ENCODE measurements around the gene IL1R2.

Gene IL1R2

DNA sequence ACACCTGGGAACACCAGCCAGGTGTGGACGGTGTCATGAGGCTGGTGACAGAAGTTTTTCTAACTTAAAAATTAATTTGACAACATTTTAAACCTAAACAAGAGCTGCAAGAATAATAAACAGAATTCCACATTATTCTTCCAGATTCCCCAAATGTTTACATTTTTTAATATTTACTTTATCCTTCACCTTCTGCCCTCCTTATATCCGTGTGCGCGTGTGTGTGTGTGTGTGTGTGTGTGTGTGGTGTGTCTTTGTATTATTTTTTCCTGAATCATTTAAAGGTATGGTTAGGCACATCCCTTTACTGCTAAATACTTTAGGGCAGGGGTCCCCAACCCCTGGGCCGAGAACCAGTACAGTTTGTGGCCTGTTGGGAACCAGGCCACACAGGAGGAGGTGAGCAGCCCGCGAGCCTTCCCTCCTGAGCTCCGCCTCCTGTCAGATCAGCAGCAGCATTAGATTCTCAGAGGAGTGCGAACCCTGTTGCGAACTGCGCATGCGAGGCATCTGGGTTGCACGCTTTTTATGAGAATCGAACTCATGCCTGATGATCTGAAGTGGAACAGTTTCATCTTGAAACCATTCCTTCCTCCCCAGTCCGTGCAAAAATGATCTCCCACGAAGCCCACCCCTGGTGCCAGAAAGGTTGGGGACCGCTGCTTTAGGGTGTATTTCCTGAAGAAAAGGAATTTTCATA, 16.4 kb upstream of the IL1R2 start:
- no peak for DNase-seq

GRCh38 chr2:101976891-101977290, 14.9 kb upstream of the IL1R2 start:
- DNase-seq, result no peak

DNA sequence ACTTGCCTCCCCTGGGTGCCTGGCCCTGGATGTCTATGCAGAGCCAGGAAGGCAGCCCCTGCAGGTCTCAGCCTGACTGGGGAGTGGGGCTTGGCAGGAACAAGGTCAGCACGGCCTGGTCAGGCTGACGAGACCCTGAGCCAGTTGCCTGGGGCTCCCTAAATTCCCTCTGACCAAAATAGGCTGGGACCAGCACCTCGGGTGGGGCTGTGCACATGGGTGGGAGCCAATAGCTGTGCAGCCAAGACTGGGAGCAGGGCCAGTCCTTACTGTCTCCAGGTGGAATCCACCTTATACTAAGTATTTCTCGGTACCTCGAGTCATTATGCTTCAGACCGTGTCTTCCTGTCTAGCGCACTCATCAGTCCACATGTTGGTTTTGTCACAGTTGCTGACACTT, 11.4 kb upstream of the IL1R2 start:
- no peak for DNase-seq

GRCh38 chr2:101981066-101981465, 10.7 kb upstream of the IL1R2 start:
- DNase-seq, result no peak

GRCh38 chr2:101981504-101981903, 10.3 kb upstream of the IL1R2 start:
- DNase-seq, result no peak

GRCh38 chr2:101982495-101983029, 9.2 kb upstream of the IL1R2 start:
- DNase-seq, result no peak

- no peak for DNase-seq
Measured at GRCh38 chr2:101983486-101983885, 8.3 kb upstream of the IL1R2 start.

DNA sequence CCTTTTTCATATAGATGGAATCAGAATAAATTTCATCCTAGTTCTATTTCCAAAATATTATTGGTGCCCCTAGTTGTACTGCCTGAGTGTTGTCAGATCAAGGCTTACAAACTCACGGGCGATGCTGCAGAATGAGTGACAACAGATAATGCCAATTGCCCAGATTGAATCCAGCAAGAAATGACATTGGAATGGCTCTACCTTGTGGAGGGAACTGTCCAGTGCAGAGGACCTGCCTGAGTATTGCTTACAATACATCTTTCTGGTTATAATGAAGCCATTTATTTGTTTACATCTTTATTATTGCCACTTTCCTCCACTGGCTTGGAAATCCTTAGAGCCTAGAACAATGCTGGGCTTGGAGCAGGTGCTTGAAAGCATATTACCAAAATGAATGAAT, 7.8 kb upstream of the IL1R2 start:
- DNase-seq, result no peak

DNA sequence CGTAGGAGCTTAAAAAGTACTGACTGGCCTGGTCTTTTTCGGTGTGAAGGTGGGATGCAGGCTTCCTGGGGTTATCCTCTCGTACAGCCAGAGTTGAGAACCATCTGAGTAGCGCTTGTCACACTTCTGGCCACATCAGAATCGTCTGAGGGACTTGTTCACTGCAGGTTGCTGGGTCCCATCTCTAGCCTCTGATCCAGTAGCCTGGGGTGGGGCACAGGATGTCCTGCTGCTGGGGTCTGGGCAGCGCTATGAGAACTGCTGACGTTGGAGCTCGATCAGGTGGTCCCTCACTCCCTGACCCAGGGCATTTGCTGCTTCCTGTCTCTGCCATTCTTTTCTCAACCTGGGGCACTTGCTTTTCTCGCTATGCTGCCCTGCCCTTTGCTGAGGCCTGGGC, 7.1 kb upstream of the IL1R2 start:
- no peak for DNase-seq

- DNase-seq, result no peak
Measured at GRCh38 chr2:101985101-101985792, 6.5 kb upstream of the IL1R2 start.

DNA sequence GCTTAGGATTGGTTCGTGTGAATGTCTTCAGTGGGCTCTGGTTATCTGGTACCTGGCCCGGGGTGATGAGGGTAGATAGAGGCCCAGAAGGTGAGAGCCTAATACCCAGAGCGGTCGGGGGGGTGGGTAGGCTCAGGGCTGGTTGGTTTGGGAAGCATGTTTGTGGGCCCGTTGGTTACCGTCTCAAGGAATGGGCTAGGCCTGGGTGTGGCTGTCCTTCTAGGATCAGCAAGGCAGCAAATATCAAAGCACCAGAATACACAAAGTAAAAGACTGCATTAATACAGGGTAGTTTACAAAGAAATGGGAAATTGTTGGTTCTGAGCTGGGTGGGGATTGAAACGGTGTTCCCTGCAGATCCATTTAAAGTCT, 6.0 kb upstream of the IL1R2 start:
- DNase-seq, result no peak

DNA sequence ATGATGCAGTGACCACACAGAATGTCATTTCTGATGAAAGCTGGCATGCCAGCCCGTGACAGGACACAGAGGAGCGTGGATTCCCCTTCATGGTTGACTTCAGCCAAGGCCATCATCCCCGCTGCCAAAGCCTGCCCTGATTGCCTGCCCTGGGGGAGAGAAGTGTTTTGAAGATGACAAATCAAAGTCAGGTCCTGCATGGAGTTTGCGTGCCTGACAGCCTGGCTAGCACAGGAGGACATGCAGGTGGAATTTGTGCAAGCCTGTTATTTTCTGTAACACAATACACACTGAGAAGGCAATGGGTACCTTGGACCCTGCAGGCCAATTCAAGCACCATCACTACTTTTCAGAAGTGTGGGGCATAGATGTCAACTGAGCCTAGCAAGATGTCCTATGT, 5.4 kb upstream of the IL1R2 start:
- no peak for DNase-seq

DNA sequence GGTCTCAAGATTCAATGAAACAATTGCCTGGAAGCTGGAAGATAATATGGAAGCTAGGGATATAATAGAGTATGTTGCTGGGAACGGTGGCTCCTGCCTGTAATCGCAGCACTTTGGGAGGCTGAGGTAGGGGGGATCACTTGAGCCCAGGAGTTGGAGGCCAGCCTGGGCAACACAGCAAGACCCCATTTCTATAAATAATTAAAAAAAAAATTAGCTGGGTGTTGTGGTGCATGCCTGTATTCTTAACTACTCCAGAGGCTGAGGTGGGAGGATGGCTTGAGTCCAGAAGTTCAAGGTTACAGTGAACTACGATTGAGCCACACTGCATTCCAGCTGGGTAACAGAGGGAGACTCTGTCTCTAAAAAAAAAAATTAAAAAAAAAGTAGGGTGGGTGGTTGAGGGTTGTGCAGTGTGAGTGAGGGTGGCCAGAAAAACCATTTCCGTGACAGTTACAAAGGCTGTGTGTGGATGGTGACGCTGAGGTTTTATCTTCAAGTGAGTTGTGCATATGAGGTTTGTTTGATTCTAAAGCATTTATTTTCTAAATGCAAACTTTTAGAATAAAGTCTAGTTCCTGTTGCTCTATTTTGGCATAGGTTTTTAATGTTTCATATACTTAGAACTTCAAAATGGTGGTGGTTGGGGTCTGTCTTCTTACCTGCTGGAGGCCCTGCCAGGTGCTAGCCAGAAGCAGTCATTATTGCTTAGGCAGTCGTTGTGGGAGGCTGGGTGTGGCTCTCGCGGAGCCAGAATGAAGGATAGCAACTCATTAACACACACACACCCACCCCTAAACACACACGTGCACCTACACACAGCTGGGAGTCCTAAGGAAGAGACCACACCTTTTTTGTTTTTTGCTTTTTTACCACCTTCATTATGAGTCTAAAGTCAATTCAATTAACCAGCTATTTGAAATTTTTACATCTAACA, 4.7 kb upstream of the IL1R2 start:
- no peak for DNase-seq

DNA sequence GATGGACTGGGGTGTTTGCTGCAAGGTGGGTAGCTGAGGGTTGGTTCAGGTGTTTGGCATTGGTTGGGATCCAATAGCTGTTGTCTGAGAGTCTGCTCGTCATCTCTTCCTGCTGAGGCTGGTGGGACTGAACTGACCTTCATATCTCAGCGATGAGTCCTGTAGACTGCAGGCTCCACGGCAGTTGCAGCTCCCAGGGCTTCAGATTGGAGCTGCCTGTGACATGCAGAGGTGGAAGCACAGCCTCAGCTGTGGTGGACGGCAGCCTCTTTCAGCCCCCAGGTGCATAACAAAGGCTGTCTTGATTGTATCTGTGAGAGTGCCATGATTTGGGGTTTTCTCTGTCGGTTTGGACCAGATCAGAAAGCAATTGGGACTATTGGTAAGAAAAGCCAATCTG, 3.9 kb upstream of the IL1R2 start:
- no peak for DNase-seq

DNA sequence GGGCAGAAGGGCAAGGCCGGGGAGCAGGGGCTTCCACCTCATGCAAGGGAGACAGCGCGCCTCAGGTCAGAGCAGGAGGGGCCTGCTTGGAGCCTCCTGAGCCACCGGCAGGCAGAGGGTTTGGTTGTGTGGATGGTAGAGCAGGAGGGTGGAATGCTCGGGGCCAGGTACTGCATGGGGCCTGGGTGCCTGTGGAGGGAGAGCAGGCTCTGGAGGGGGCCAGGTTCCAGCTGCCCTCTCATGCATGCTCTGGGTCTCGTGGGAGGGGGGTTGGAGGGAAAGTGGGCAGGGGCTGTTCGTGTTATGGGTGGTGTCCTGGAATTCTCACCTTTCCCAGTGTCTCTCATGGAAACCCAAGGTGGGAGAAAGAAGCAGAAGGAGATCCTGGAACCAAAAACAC, 3.2 kb upstream of the IL1R2 start:
- no peak for DNase-seq

GRCh38 chr2:101989740-101990460, 1.9 kb upstream of the IL1R2 start:
- DNase-seq, result no peak

DNA sequence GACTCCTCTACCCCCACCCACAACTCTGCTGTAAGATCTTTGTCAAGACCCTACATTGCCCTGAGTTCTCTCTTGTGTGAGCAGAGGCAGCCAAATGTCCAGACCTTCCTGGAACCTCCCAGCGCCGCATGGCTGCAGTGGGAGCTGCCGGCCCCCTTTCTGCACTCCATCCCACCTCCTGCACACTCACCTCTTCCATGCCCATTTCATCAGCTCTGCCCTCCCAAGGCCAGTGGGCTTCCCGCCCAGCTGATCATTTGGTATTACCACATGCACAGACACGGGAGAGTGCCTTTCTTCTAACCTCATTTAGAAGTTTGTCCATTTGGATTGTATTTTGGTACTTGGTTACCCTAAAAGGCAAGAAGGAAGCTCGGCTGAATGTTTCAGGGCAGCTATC, 2.0 kb downstream of the IL1R2 start:
- no peak for DNase-seq

DNA sequence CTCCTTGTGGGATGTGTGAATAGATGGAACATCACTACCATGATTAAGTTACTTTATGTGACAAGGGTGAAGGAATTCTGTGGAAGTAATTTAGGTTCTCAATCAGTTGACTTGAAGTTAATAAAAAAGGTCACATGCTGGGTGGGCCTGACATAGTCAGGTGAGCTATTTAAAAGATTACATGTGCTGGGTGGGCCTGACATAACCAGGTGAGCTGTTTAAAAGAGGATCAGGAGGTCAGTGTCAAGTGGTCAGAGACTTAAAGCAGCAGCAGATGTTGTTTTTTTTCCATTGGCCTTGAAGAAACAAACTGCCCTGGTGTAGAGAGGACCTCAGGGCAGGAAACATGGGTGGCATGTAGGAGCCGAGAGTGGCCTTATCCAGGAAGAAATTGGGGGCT, 3.3 kb downstream of the IL1R2 start:
- no peak for DNase-seq

DNA sequence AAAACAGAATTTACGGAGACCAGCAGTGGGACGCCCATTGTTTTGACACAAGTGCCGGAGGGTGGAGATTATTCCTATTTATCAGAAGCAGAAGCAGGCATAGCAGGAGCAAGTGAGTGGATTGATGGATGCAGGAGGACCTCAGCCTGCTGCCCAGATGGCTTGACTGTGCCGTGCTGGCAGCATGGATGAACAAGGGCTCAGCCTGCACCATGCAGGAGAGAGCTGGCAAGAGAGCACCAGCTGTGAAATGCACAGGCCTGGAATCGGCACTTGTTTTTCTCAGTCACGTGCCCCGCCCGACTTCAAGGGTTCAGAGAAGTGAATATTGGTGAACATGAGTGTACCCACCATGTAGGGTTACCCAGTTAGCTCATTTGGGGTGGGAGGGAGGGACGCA, 4.0 kb downstream of the IL1R2 start:
- no peak for DNase-seq

- no peak for DNase-seq
Measured at GRCh38 chr2:101998556-101998895, 6.8 kb downstream of the IL1R2 start.

GRCh38 chr2:101998896-101999789, 7.4 kb downstream of the IL1R2 start:
- DNase-seq, result no peak

DNA sequence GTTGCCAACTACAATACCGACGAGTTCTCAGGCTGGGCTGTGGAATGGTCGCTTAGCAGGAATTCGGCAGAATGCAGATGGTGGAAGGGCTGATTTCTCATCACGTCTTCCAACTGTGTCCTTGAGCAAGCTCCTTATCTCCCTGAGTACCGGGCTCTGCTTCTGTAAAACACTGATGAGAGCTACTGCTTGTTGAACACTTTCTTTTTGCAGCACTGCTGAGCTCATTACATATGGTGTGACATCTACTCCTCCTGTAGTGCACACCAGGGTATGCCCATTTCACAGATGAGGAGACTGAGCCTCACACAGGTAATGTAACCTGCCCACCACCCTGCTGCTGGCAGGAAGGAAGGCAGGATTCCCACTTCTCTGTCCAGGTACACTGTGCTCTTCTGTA, 8.3 kb downstream of the IL1R2 start:
- no peak for DNase-seq
